OCI-LY1 (cell line): ENCODE measurements around the gene NUTM2E.
"Not testable (repeated sequence)": the region's sequence is repeated elsewhere in the genome, so short reads cannot be mapped to it uniquely, and the experiment has no call there.

Experiments
- EZH2 ChIP-seq: fragments of 200-600 bp; sonication (generic), shearing (Covaris generic); IDR thresholded peaks from 2 replicates; pipeline ENCODE4 v1.8.0; 2017; ENCODE audit warnings: borderline replicate concordance, mixed run types, mild to moderate bottlenecking, antibody characterized with exemption, low read length, moderate library complexity, mixed read lengths
- TF ChIP-seq, protein P1 (sequence below): fragments of 200-600 bp; sonication (generic), shearing (Covaris generic); IDR thresholded peaks from 2 replicates; pipeline ENCODE4 v1.5.1; 2017; ENCODE audit warnings: mild to moderate bottlenecking, antibody characterized with exemption, low read length, moderate library complexity, mixed read lengths

DNA sequence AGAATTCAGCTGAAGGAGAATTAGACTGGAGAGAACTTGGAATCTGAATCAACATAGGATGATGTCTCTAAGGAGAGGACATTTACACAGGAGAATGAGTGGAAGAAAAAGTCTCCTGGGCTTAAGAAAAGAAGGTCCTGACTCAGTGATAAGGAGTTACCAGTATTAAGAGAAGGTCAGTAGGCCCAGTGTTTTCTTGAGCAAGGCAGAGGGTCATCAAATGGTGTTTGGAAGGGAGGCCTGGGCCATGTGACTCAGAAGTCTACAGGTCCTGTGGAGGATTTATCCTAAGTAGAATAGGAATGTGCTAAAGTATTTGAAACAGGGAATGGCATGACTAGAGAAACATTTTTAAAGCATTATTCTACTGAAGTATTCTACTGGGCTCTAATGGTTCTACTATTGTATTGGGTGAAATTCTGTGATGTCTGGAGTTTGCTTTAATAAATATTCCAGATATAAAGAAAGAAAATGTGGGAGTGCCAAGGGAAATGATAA, 39.0 kb upstream of the NUTM2E start:
- TF ChIP-seq, protein P1, sequence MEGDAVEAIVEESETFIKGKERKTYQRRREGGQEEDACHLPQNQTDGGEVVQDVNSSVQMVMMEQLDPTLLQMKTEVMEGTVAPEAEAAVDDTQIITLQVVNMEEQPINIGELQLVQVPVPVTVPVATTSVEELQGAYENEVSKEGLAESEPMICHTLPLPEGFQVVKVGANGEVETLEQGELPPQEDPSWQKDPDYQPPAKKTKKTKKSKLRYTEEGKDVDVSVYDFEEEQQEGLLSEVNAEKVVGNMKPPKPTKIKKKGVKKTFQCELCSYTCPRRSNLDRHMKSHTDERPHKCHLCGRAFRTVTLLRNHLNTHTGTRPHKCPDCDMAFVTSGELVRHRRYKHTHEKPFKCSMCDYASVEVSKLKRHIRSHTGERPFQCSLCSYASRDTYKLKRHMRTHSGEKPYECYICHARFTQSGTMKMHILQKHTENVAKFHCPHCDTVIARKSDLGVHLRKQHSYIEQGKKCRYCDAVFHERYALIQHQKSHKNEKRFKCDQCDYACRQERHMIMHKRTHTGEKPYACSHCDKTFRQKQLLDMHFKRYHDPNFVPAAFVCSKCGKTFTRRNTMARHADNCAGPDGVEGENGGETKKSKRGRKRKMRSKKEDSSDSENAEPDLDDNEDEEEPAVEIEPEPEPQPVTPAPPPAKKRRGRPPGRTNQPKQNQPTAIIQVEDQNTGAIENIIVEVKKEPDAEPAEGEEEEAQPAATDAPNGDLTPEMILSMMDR: not testable (repeated sequence)
- TF ChIP-seq EZH2: not testable (repeated sequence)
